Hematopoietic multipotent progenitor cell treated with erythropoietin and hydrocortisone succinate and interleukin-3 and kit ligand, for 15 days (in vitro differentiated cells): ENCODE data around the gene PDGFB.

Source experiments
- DNase-seq: peaks from one replicate; pipeline ENCODE4 v3.0.0-alpha.2; 2015; ENCODE audit warnings: low spot score

The PDGFB gene

GRCh38 chr22:39244496-39245129 lies at the start of gene PDGFB:
Gene PDGFB (minus strand): TSS chr22:39244982. CDS start chr22:39243963, 1,019 bp downstream.
- no peak for DNase-seq

- DNase-seq: no peak
These were observed 49.1 kb upstream of the PDGFB start for GRCh38 chr22:39293766-39294368.

GRCh38 chr22:39292561-39293074 lies 47.8 kb upstream of the PDGFB start:
- no peak for DNase-seq

- no peak for DNase-seq
These were observed 47.3 kb upstream of the PDGFB start for GRCh38 chr22:39292031-39292462.

- no peak for DNase-seq
These were observed 46.7 kb upstream of the PDGFB start for GRCh38 chr22:39291523-39291922.

GRCh38 chr22:39290724-39291161 lies 46.0 kb upstream of the PDGFB start:
- no peak for DNase-seq

- DNase-seq: no peak
These were observed 45.4 kb upstream of the PDGFB start for GRCh38 chr22:39289975-39290720.

- no peak for DNase-seq
These were observed 44.8 kb upstream of the PDGFB start for GRCh38 chr22:39289533-39289932.

GRCh38 chr22:39288135-39288898 lies 43.5 kb upstream of the PDGFB start:
- no peak for DNase-seq

- no peak for DNase-seq
These were observed 42.4 kb upstream of the PDGFB start for GRCh38 chr22:39287076-39287725.

- no peak for DNase-seq
These were observed 40.2 kb upstream of the PDGFB start for GRCh38 chr22:39284983-39285382.

- DNase-seq: no peak
These were observed 39.6 kb upstream of the PDGFB start for GRCh38 chr22:39284142-39284980.

GRCh38 chr22:39283322-39284141 lies 38.8 kb upstream of the PDGFB start:
- DNase-seq: no peak

GRCh38 chr22:39282645-39283321 lies 38.0 kb upstream of the PDGFB start:
- DNase-seq: no peak

- no peak for DNase-seq
These were observed 36.3 kb upstream of the PDGFB start for GRCh38 chr22:39281126-39281525.

- DNase-seq: no peak
These were observed 35.5 kb upstream of the PDGFB start for GRCh38 chr22:39280250-39280649.

GRCh38 chr22:39279170-39279850 lies 34.5 kb upstream of the PDGFB start:
- DNase-seq: no peak

- DNase-seq: no peak
These were observed 33.3 kb upstream of the PDGFB start for GRCh38 chr22:39278040-39278439.

GRCh38 chr22:39277142-39277607 lies 32.4 kb upstream of the PDGFB start:
- no peak for DNase-seq
